HG03439 (cell line): ENCODE measurements around the gene SLC41A1.

Experiments used
- ATAC-seq: cut with Tn5 transposase; IDR thresholded peaks from one replicate; pipeline ENCODE4 v1.9.1; 2021; ENCODE audit warnings: mild to moderate bottlenecking, moderate library complexity; ENCODE audit not compliant: unreplicated experiment

The SLC41A1 gene

GRCh38 chr1:205791568-205792180 lies 21.3 kb downstream of the SLC41A1 start:
- ATAC-seq = peak; percentile 44

DNA sequence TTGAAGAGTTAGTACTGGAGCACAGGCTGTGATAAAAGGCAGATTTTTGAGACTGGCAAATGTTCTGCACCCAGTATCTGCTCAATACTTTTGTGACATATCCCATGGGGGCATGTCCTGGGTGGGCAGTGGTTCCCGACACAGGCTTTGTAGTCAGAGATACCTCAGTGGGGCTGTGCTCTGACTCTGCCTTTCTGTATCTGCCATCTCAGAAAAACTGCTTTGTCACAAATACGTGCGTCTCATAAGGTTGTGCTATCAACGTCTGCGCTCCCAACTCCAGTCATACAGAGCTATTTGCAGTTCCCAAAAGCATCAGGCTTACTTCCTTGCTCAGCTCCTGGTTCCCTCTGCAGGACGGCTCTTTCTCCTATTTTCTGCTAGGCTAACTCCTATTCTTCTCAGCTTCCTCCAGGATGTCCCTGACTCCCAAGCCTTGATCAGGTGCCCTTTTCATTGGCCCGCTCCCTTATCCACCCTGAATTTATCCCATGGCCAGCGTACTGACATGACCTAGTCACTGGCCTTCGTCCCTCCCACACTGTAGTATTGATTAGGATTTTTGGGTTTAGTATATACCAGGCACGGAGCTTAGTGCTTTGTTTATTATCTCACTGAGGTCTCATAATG lies 25.6 kb downstream of the SLC41A1 start:
- ATAC-seq = no peak

DNA sequence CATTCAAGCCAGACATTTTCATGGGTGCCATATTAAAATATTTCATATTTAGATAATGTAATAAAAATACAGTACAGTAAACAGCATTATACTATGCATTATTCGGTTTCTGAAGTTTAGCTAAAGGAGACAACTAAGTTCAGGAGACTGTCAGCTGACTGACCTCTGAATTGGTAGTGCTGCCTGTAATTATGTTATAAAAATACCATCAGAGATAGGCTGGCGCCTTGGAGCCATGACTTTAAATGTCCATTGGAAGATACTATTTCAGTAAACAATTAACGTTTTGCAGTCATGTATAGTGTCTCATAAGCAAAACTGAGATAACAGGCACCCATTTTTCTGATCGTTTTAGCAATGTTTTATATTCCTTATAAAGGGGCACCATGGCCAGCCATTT lies 26.4 kb downstream of the SLC41A1 start:
- no peak for ATAC-seq

DNA sequence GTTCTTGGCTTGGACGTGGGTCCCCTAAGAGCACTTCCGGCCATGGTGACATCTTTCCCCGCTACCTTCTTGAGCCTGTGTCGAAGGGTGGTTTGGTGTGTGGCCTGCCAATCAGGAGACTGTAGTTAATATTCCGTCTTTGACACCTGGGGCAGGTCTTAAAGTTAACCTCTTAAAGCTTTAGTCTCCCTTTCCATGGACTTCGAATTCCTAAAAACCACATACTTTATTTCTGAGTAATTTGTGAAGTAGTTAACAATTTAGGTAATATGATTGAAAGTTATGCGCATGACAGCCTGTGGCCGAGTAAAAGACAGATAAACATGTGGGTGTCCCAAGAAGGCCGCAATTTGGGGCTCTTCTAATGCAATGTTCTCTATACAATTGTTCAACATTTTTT lies 27.6 kb downstream of the SLC41A1 start:
- no peak for ATAC-seq

- no peak for ATAC-seq
Observed at GRCh38 chr1:205783904-205784303, 29.1 kb downstream of the SLC41A1 start.

DNA sequence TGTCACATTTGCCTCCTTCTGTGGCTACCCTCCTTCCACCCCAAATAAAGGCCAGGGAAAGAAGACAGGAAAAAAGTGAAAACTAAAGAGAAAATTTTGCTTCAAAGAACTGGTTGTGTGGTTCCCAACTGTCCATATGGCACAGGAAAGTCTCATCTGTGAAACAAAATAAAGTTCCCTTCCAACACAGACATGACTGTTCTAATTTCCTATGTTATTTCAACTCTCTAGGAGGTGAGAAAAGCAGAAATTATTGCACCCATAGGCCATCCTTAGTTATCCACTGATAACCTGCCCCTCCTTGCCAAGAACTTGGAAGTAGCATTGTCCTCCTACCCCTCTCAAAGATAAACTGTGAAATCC lies 29.6 kb downstream of the SLC41A1 start:
- ATAC-seq = no peak

- no peak for ATAC-seq
Observed at GRCh38 chr1:205782627-205783432, 30.2 kb downstream of the SLC41A1 start.

DNA sequence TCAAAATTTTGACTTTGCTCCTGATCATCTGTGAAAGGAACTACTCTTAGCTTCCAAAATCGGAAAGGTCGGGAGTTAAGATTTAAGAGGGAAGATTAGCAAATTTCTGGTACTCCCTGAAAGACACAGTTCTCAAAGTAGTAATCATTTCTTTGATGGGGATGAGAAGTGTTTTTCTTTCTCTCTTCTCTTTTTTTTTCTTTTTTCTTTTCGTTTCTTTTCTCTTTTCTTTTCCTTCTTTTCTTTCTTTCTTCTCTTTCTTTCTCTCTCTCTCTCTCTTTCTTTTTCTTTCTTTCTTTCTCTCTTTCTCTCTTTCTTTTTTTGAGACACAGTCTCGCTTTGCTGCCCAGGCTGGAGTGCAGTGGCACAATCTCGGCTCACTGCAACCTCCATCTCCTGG lies 32.7 kb downstream of the SLC41A1 start:
- no peak for ATAC-seq

- no peak for ATAC-seq
Observed at GRCh38 chr1:205777994-205778393, 35.0 kb downstream of the SLC41A1 start.

- no peak for ATAC-seq
Observed at GRCh38 chr1:205775717-205776056, 37.3 kb downstream of the SLC41A1 start.

- ATAC-seq = peak; percentile 80
Observed at GRCh38 chr1:205775015-205775716, 37.8 kb downstream of the SLC41A1 start, which contains the start of gene RAB29. RAB29 (minus strand) TSS chr1:205775482; CDS start chr1:205774956, 526 bp downstream.

DNA sequence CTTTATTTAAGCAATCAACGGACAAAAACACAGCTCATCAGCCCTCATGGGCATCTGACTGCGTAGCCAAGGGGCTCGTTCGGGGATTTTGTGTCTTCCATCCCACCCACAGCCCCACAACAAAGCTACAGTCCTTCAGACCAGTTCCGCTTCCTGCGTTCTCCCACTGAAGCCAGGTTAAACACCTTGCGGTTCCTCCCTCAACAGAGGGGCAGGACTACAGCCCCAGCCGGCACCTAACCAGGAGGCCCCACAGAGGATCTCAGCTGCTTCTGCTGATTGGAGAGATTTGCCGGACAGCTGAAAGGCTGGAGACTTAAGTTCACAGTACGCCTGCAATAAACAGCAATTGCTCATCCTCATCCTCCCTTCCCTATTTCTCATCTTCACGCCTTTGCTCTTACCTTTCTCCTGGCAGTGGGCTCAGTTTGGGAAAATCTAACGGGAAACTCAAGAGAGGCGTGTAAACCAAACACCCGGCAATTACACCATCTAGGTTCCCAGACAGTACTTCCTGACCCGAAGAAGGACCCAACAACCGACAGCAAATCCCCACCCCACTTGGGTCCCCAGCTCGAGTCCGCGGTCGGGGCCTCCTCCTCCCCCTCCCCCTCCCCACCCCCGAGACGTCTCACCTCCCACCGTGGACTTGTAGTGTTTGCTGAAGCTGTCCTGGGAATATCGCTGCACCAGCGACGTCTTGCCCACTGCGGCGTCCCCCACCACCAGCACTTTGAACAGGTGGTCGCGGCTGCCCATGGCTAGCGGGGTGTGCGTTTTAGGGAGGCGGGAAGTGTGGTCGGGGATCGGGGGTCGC lies 38.6 kb downstream of the SLC41A1 start:
- peak; percentile 18 for ATAC-seq

DNA sequence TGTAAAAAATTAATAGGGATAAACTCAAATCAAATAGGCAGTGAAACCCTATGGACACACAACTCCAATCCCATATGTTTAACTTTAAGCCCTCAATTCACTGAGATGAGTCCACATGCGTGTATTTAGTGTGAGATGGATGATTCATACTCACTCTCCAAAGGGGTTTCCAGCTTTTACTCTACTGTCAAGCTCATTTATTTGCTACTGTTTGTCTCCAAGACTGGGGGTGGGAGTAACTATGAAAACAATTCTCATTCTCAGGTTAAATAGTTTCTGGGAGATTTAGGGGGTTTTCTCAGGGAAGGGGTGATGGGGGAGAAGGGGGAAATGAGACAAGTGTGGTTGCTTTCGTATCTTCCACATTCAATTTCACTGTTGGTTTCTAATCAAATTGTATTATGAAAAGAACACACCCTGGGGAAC lies 40.4 kb downstream of the SLC41A1 start:
- ATAC-seq = no peak

DNA sequence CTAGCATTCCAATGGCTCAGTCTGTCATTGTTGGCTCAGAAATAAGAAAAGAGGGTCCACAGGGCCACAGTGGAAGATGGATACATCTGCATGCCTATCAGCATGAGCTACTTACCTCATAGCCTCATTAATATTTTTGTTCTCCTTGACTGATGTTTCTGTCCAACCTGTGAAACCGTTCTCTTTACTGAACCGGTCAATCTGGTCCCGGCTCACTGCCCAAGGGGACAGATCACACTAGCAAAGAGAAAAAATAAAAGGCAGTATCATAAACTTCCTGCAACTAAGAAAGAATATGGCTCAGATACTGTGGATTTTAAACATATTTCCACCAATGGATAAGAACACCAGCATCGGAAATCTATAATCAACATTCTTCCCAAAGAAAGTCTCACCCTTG lies 42.4 kb downstream of the SLC41A1 start:
- ATAC-seq = no peak

DNA sequence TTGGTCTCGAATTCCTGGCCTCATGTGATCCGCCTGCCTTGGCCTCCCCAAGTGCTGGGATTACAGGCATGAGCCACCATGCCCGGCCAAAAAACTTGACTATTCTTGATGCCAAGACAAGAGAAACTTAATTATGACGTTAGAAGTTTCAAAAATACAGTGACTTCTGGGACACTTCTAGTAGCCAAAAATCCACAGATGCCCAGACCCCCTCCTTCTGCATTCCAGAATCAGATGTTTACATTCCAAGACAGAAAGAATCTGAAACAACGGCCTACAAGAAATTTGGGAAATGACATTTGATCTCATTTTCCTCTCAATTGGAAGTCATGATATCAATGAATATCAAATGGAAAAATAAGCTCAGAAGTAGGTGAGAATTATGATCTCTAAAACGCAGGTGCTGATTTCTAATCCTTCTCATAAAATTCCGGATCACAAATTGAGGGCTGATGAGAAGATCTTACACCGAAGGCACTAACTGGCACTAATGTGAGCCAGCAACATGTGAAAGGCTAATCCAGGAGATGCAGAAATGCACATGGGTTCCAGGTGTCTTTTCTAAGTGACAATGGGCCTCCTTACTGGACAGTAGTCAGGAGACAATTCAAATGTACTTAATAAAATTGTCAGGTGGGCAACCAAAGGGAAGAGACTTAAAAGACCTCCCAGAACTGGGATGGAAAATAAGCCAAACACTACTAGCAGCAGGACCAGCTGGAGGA lies 43.2 kb downstream of the SLC41A1 start:
- ATAC-seq = no peak

- ATAC-seq = no peak
Observed at GRCh38 chr1:205767248-205767647, 45.8 kb downstream of the SLC41A1 start.

- ATAC-seq = no peak
Observed at GRCh38 chr1:205766570-205766969, 46.4 kb downstream of the SLC41A1 start.

DNA sequence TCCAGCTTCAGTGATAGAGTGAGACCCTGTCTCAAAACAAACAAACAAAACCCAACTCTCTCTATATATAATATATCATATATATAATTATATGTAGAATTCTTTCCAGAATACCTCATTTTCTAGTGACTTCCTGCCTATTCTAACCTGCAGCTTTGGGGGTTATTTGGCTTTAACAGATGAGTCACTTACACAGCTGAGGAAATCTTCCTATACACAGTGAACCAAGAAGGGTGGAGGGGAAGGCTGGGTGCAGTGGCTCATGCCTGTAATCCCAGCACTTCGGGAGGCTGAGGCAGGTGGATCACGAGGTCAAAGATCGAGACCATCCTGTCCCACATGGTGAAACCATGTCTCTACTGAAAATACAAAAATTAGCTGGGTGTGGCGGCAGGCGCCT lies 47.0 kb downstream of the SLC41A1 start:
- no peak for ATAC-seq

- ATAC-seq = no peak
Observed at GRCh38 chr1:205764578-205764977, 48.4 kb downstream of the SLC41A1 start.

DNA sequence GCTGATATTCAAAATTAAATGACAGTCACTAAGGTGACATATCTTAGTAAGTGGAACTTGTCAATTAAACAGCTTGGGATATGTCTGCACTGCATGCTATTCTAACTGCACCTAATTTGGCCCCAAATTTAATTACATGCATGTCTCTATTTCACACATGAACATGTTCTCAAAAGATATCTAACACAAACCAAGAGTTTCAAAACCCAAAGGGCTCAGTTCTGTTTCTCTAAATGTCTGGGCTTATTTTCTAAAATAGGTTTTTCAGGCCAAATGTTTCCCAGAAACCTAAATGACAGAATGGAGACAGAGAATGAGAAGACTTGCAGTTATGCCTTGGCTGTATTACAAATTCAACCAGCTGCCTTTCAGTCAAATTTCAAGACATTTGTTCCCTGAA lies 49.0 kb downstream of the SLC41A1 start:
- no peak for ATAC-seq
